HCT116 (cell line): Measurements from ENCODE around the gene ACSL6. TPM values are rescaled to one million over a fixed set of nuclear protein-coding genes. Genes with fewer than 3 reads are reported as not detected.

Experiments used
- ATAC-seq: fragments of 200-7000 bp; cut with Tn5 transposase; 2 replicates; pipeline ENCODE4 v1.9.1; 2020; ENCODE audit warnings: mild to moderate bottlenecking, moderate library complexity
- BruUV-seq: library from RNA; stranded (reverse); fragments of 400-500 nt; replicated peaks from 2 replicates; lab custom pipeline; 2021; lab: Mats Ljungman, UMichigan
- CTCF ChIA-PET: fragments of 300-600 bp; sonication (Branson Sonifier 250); formaldehyde crosslinking; loops from one replicate; lab custom pipeline; 2021; ENCODE audit warnings: antibody characterized with exemption; lab: Charles Lee
- POLR2A ChIA-PET: fragments of 300-600, 350-600 bp; sonication (Branson Sonifier 250); formaldehyde crosslinking; loops from one replicate; lab custom pipeline; 2021; ENCODE audit warnings: antibody characterized with exemption; lab: Charles Lee
- RAD21 ChIA-PET, 2 experiments: fragments of 300-600 bp; sonication (Branson Sonifier 250); formaldehyde crosslinking; loops; one replicate each; lab custom pipeline; 2023; ENCODE audit warnings: low total read pairs in 2 of 2; ENCODE audit not compliant: uncharacterized antibody in 2 of 2, unreplicated experiment in 2 of 2, low non-redundant PET in 1 of 2; lab: Charles Lee
- DNase-seq: peaks from one replicate; pipeline ENCODE4 v3.0.0-alpha.2; 2010; ENCODE audit warnings: low read depth, low spot score
- H2AFZ ChIP-seq: fragments of 200-600 bp; shearing (Covaris generic), sonication (generic); 2 replicates; pipeline ENCODE4 v1.6.1; 2017; ENCODE audit warnings: low read depth, mixed run types, mixed read lengths, antibody characterized with exemption, low read length; ENCODE audit not compliant: poor library complexity, severe bottlenecking
- H3K27ac ChIP-seq: 2 replicates; pipeline ENCODE4 v1.5.1; 2012; ENCODE audit warnings: low read depth, low read length
- H3K27me3 ChIP-seq: fragments of 200-600 bp; sonication (generic); 2 replicates; pipeline ENCODE4 v1.6.1; 2016; ENCODE audit warnings: mixed run types, low read length, mixed read lengths; ENCODE audit not compliant: insufficient read depth
- H3K36me3 ChIP-seq, 2 experiments: fragments of 200-500 bp in 1 of 2; fragments of 200-600 bp in 1 of 2; sonication (Bioruptor generic) in 1 of 2; sonication (generic) in 1 of 2; 2 replicates each; pipeline versions ENCODE4 v1.5.1 to v1.6.1; 2014 to 2016; ENCODE audit warnings: low read length in 2 of 2, inconsistent platforms in 1 of 2, mixed read lengths in 1 of 2, mixed run types in 1 of 2; ENCODE audit not compliant: insufficient read depth in 2 of 2, control insufficient read depth in 1 of 2
- H3K4me1 ChIP-seq, 2 experiments: fragments of 200-600 bp in 1 of 2; sonication (generic) in 1 of 2; 2 replicates each; pipeline versions ENCODE4 v1.5.1 to v1.6.1; 2012 to 2017; ENCODE audit warnings: low read length in 2 of 2, inconsistent platforms in 1 of 2, mild to moderate bottlenecking in 1 of 2, mixed read lengths in 1 of 2, mixed run types in 1 of 2, moderate library complexity in 1 of 2; ENCODE audit not compliant: insufficient read depth in 2 of 2, control insufficient read depth in 1 of 2
- H3K4me2 ChIP-seq: fragments of 200-600 bp; sonication (generic); 2 replicates; pipeline ENCODE4 v1.6.1; 2017; ENCODE audit warnings: mixed run types, low read length, mixed read lengths
- H3K4me3 ChIP-seq, 2 experiments: fragments of 200-600 bp in 1 of 2; sonication (generic) in 1 of 2; replicated peaks in 1 of 2; 2 replicates each; pipeline ENCODE4 v1.5.1; 2011 to 2016; ENCODE audit warnings: low read length in 2 of 2, control low read depth in 1 of 2, low read depth in 1 of 2, mild to moderate bottlenecking in 1 of 2, mixed read lengths in 1 of 2, mixed run types in 1 of 2
- H3K79me2 ChIP-seq: fragments of 200-600 bp; sonication (generic); 2 replicates; pipeline ENCODE4 v1.6.1; 2017; ENCODE audit warnings: mild to moderate bottlenecking, mixed run types, low read length, moderate library complexity, mixed read lengths; ENCODE audit not compliant: insufficient read depth
- H3K9ac ChIP-seq: fragments of 200-600 bp; sonication (generic); 2 replicates; pipeline ENCODE4 v1.6.1; 2016; ENCODE audit warnings: low read length, mixed read lengths
- H3K9me2 ChIP-seq: fragments of 200-600 bp; sonication (generic), shearing (Covaris generic); 2 replicates; pipeline ENCODE4 v1.6.1; 2017; ENCODE audit warnings: mixed run types, mild to moderate bottlenecking, moderate library complexity; ENCODE audit not compliant: insufficient read depth
- H3K9me3 ChIP-seq, 2 experiments: fragments of 200-500 bp in 1 of 2; fragments of 200-600 bp in 1 of 2; sonication (Bioruptor generic) in 1 of 2; sonication (generic) in 1 of 2; 2 replicates each; pipeline ENCODE4 v1.6.1; 2014 to 2017; ENCODE audit warnings: low read length in 2 of 2, mixed read lengths in 2 of 2, inconsistent platforms in 1 of 2, low read depth in 1 of 2, mild to moderate bottlenecking in 1 of 2, mixed run types in 1 of 2, moderate library complexity in 1 of 2; ENCODE audit not compliant: control insufficient read depth in 1 of 2, insufficient read depth in 1 of 2
- H4K20me1 ChIP-seq: fragments of 200-600 bp; sonication (generic), shearing (Covaris generic); 2 replicates; pipeline ENCODE4 v1.6.1; 2017; ENCODE audit warnings: mixed run types, mild to moderate bottlenecking, moderate library complexity; ENCODE audit not compliant: insufficient read depth
- CBX3 ChIP-seq: IDR thresholded peaks from 2 replicates; pipeline ENCODE4 v1.6.1; 2012; ENCODE audit warnings: low read depth
- CTCF ChIP-seq, 3 experiments: fragments of 200-600 bp in 1 of 3; sonication (generic) in 1 of 3; IDR thresholded peaks in 2 of 3; conservative IDR thresholded peaks in 1 of 3; 2 replicates each; pipeline ENCODE4 v1.5.1; 2012 to 2017; ENCODE audit warnings: low read depth in 2 of 3, low read length in 2 of 3, antibody characterized with exemption in 1 of 3, borderline replicate concordance in 1 of 3, control low read depth in 1 of 3, mild to moderate bottlenecking in 1 of 3, mixed read lengths in 1 of 3, mixed run types in 1 of 3, moderate library complexity in 1 of 3; ENCODE audit not compliant: insufficient read depth in 1 of 3
- EZH2 ChIP-seq: fragments of 200-600 bp; sonication (generic); IDR thresholded peaks from 2 replicates; pipeline ENCODE4 v1.6.1; 2017; ENCODE audit warnings: antibody characterized with exemption, mixed run types
- EZH2phosphoT487 ChIP-seq: fragments of 200-600 bp; IDR thresholded peaks from 2 replicates; pipeline ENCODE4 v1.6.1; 2018; ENCODE audit warnings: antibody characterized with exemption, borderline replicate concordance
- FOSL1 ChIP-seq: IDR thresholded peaks from 2 replicates; pipeline ENCODE4 v1.6.1; 2012; ENCODE audit warnings: low read depth
- JUND ChIP-seq: IDR thresholded peaks from 2 replicates; pipeline ENCODE4 v1.6.1; 2012
- POLR2A ChIP-seq: IDR thresholded peaks from 2 replicates; pipeline ENCODE4 v1.7.0; 2011; ENCODE audit warnings: borderline replicate concordance; ENCODE audit not compliant: insufficient read depth, insufficient read length; ENCODE audit errors: extremely low read depth
- RAD21 ChIP-seq: IDR thresholded peaks from 2 replicates; pipeline ENCODE4 v1.6.1; 2012; ENCODE audit warnings: low read depth, mild to moderate bottlenecking
- REST ChIP-seq: IDR thresholded peaks from 2 replicates; pipeline ENCODE4 v1.6.1; 2012; ENCODE audit warnings: low read depth
- SIN3A ChIP-seq: IDR thresholded peaks from 2 replicates; pipeline ENCODE4 v1.6.1; 2012; ENCODE audit warnings: low read depth
- SP1 ChIP-seq: IDR thresholded peaks from 2 replicates; pipeline ENCODE4 v1.6.1; 2012; ENCODE audit warnings: low read depth
- SRF ChIP-seq: IDR thresholded peaks from 2 replicates; pipeline ENCODE4 v1.6.1; 2012; ENCODE audit warnings: low read depth
- YY1 ChIP-seq: IDR thresholded peaks from 2 replicates; pipeline ENCODE4 v1.6.1; 2011; ENCODE audit warnings: low read length, low read depth, moderate library complexity, mild to moderate bottlenecking; ENCODE audit not compliant: insufficient replicate concordance; ENCODE audit errors: extremely low read depth
- ZBTB33 ChIP-seq: IDR thresholded peaks from 2 replicates; pipeline ENCODE4 v1.6.1; 2011; ENCODE audit warnings: mild to moderate bottlenecking, low read length, moderate library complexity; ENCODE audit not compliant: insufficient replicate concordance; ENCODE audit errors: extremely low read depth
- ZFX ChIP-seq: fragments of 450-650 bp; IDR thresholded peaks from 2 replicates; pipeline ENCODE4 v1.6.1; 2017
- ZNF274 ChIP-seq: fragments of 200-500 bp; sonication (Bioruptor generic); IDR thresholded peaks from 2 replicates; pipeline ENCODE4 v1.6.1; 2014; ENCODE audit warnings: mild to moderate bottlenecking, low read depth, low read length, inconsistent platforms
- intact Hi-C: fragments of 100-400 bp; cut with micrococcal nuclease; formaldehyde crosslinking; loops from 2 replicates; pipeline ENCODE4 v1.10.0; 2022
- total RNA-seq: library from RNA; stranded (reverse); gene quantifications from one replicate; pipeline ENCODE4 v1.2.1, GENCODE V29; 2021; ENCODE audit not compliant: unreplicated experiment

ACSL6 gene
- total RNA-seq, 1 experiment from 2014 or later: 2.3 TPM

GRCh38 chr5:132019337-132019736, 7.9 kb upstream of the ACSL6 start:
- H3K9me2 ChIP-seq: no peaks in the 10 kb centered on the region
- H4K20me1 ChIP-seq: no peaks in the 10 kb centered on the region
- H3K9ac ChIP-seq: no peak overlapping the region
- DNase-seq (no peak), ATAC-seq (no peak)
- no peaks in the 10 kb centered on the region for H3K4me1 ChIP-seq
- H3K27ac ChIP-seq: no peak overlapping the region
- no peak overlapping the region for H2AFZ ChIP-seq
- intact Hi-C loops: no loop called here
- RAD21 ChIA-PET: no interaction called here
- no peaks in the 10 kb centered on the region for H3K79me2 ChIP-seq
- H3K4me3 ChIP-seq: no peak overlapping the region
- TF ChIP-seq JUND: no peak
- TF ChIP-seq SP1: no peak
- TF ChIP-seq SIN3A: no peak
- no peak for TF ChIP-seq SRF
- TF ChIP-seq CTCF (IDR thresholded peaks at IDR 0.05 in 2 of 3, conservative IDR thresholded peaks at IDR 0.05 in 1 of 3; ENCODE audit: borderline replicate concordance in 1 of 3, insufficient read depth in 1 of 3, low read depth in 2 of 3, low read length in 2 of 3): no peak
- no peak for TF ChIP-seq POLR2A
- TF ChIP-seq FOSL1: no peak
- TF ChIP-seq CBX3: no peak
- no peak for TF ChIP-seq ZNF274
- no peak for TF ChIP-seq ZBTB33
- no peak for TF ChIP-seq EZH2phosphoT487
- TF ChIP-seq ZFX: no peak
- no peak for TF ChIP-seq RAD21
- no peak for TF ChIP-seq EZH2
- no peak for TF ChIP-seq YY1
- TF ChIP-seq REST: no peak
- CTCF ChIA-PET: no interaction called here
- H3K36me3 ChIP-seq: no peaks in the 10 kb centered on the region
- no TSS peak for BruUV-seq
- no peak overlapping the region for H3K4me2 ChIP-seq
- no peaks in the 10 kb centered on the region for H3K9me3 ChIP-seq
- POLR2A ChIA-PET: no interaction called here
- peaks cover 18% of the 10 kb centered on the region; the same call in 1 of the 2 replicates for H3K27me3 ChIP-seq
